K562 (cell line): ENCODE data around the gene PRKCSH. TPM values are rescaled to one million over a fixed set of nuclear protein-coding genes. Genes with fewer than 3 reads are reported as not detected.
A peak's percentile ranks its signal among the peaks of the same experiment; 100 is the strongest.

Experiments used
- ATAC-seq: fragments of 200-7000 bp; cut with Tn5 transposase; 3 replicates; pipeline ENCODE4 v1.9.1; 2020; ENCODE audit warnings: moderate library complexity
- BruUV-seq: library from RNA; stranded (reverse); fragments of 400-500 nt; replicated peaks from 2 replicates; lab custom pipeline; 2021; lab: Mats Ljungman, UMichigan
- CTCF ChIA-PET: fragments of 300-600 bp; formaldehyde crosslinking; extraction: SDS; loops from one replicate; lab custom pipeline; 2021; ENCODE audit warnings: low intra/inter-chr PET ratio; lab: Yijun Ruan, JAX
- POLR2A ChIA-PET: fragments of 300-600, 350-650 bp; sonication (Branson Sonifier 250); formaldehyde crosslinking; extraction: SDS; loops from one replicate; lab custom pipeline; 2021; ENCODE audit warnings: antibody characterized with exemption, inconsistent platforms; lab: Yijun Ruan, JAX
- DNase-seq, 4 experiments: peaks; one replicate each; pipeline versions ENCODE4 v3.0.0 to v3.0.0-alpha.2; 2011 to 2018; ENCODE audit warnings: low spot score in 3 of 4, mixed read lengths in 3 of 4; ENCODE audit errors: extremely low read depth in 1 of 4
- FAIRE-seq: peaks from 2 replicates; lab custom pipeline; 2011; peaks lifted over from hg19 to GRCh38; lab: Jason Lieb, UNC
- H2AFZ ChIP-seq: 2 replicates; pipeline ENCODE4 v1.6.0; 2011; ENCODE audit warnings: low read depth, low read length, control low read depth, inconsistent platforms
- H3K27ac ChIP-seq: fragments of 200-600 bp; 3 replicates; pipeline ENCODE4 v1.8.0; 2011; ENCODE audit warnings: low read depth, mild to moderate bottlenecking, control low read depth, inconsistent platforms, low read length, moderate library complexity, mixed read lengths; ENCODE audit errors: extremely low read depth
- H3K27me3 ChIP-seq, 2 experiments: fragments of 300-600 bp in 1 of 2; 2 replicates in 1 of 2; 3 replicates in 1 of 2; pipeline versions ENCODE4 v1.6.0 to v1.8.0; 2011; ENCODE audit warnings: inconsistent platforms in 2 of 2, low read length in 2 of 2, mild to moderate bottlenecking in 1 of 2, mixed read lengths in 1 of 2, moderate library complexity in 1 of 2; ENCODE audit not compliant: control insufficient read depth in 2 of 2, insufficient read depth in 2 of 2
- H3K36me3 ChIP-seq: fragments of 300-600 bp; 3 replicates; pipeline ENCODE4 v1.8.0; 2011; ENCODE audit warnings: mild to moderate bottlenecking, low read length, inconsistent platforms; ENCODE audit not compliant: control insufficient read depth, insufficient read depth
- H3K4me1 ChIP-seq, 2 experiments: fragments of 200-600 bp in 1 of 2; replicated peaks in 1 of 2; 2 replicates in 1 of 2; 3 replicates in 1 of 2; pipeline versions ENCODE4 v1.5.1 to v1.8.0; 2011; ENCODE audit warnings: inconsistent platforms in 2 of 2, low read length in 2 of 2, mild to moderate bottlenecking in 1 of 2, mixed read lengths in 1 of 2, moderate library complexity in 1 of 2; ENCODE audit not compliant: control insufficient read depth in 2 of 2, insufficient read depth in 2 of 2
- H3K4me2 ChIP-seq: 2 replicates; pipeline ENCODE4 v1.6.1; 2011; ENCODE audit warnings: low read length, control low read depth, inconsistent platforms, mixed read lengths; ENCODE audit not compliant: insufficient read depth
- H3K4me3 ChIP-seq: fragments of 200-600 bp; sonication (generic), shearing (Covaris generic); 2 replicates; pipeline ENCODE4 v1.5.1; 2016; ENCODE audit warnings: control low read depth, inconsistent platforms
- H3K79me2 ChIP-seq: fragments of 200-600 bp; 3 replicates; pipeline ENCODE4 v1.8.0; 2011; ENCODE audit warnings: low read length, inconsistent platforms; ENCODE audit not compliant: control insufficient read depth, insufficient read depth
- H3K9ac ChIP-seq, 2 experiments: 2 replicates each; pipeline versions ENCODE4 v1.6.0 to v1.6.1; 2011; ENCODE audit warnings: low read depth in 2 of 2, low read length in 2 of 2, control low read depth in 1 of 2, inconsistent platforms in 1 of 2, mild to moderate bottlenecking in 1 of 2, mixed read lengths in 1 of 2; ENCODE audit not compliant: insufficient read depth in 1 of 2
- H3K9me1 ChIP-seq: one replicate; pipeline ENCODE4 v1.6.0; 2011; ENCODE audit warnings: inconsistent platforms, mild to moderate bottlenecking, low read length, moderate library complexity; ENCODE audit not compliant: control insufficient read depth, insufficient read depth
- H3K9me3 ChIP-seq: replicated peaks from 2 replicates; pipeline ENCODE4 v1.5.1; 2011; ENCODE audit warnings: low read depth, low read length, inconsistent platforms; ENCODE audit not compliant: control insufficient read depth, insufficient read depth
- H4K20me1 ChIP-seq: replicated peaks from 2 replicates; pipeline ENCODE4 v1.6.1; 2011; ENCODE audit warnings: low read length, inconsistent platforms, mixed read lengths; ENCODE audit not compliant: control insufficient read depth, insufficient read depth
- CTBP1 ChIP-seq: fragments of 450-650 bp; IDR thresholded peaks from 2 replicates; pipeline ENCODE4 v1.6.1; 2016; ENCODE audit warnings: borderline replicate concordance
- HNRNPH1 ChIP-seq: fragments of 200-400 bp; formaldehyde crosslinking; optimal IDR thresholded peaks from 2 replicates; pipeline ENCODE3; 2017; ENCODE audit warnings: low read depth, mild to moderate bottlenecking, low read length, moderate library complexity
- TEAD1 ChIP-seq, 2 experiments: fragments of 450-650 bp in 1 of 2; sonication (generic) in 1 of 2; formaldehyde crosslinking; IDR thresholded peaks; 2 replicates each; pipeline versions ENCODE4 v1.4.0 to v1.8.0; 2020 to 2022; ENCODE audit warnings: mild to moderate bottlenecking in 2 of 2, missing genetic modification reagents in 1 of 2
- ZNF224 ChIP-seq: sonication (generic); formaldehyde crosslinking; IDR thresholded peaks from 2 replicates; pipeline ENCODE4 v1.8.0; 2022; ENCODE audit warnings: mild to moderate bottlenecking, missing genetic modification reagents
- WGBS: fragments of 100-300 bp; shearing (Covaris generic); methylation state at CpG from one replicate; pipeline ENCODE4 v1.1.6; 2016; ENCODE audit warnings: low coverage, mixed read lengths; ENCODE audit not compliant: insufficient coverage; ENCODE audit errors: missing lambda C conversion rate; 5-methylcytosine and 5-hydroxymethylcytosine counted together
- in situ Hi-C: fragments of 300-500 bp; cut with MboI; formaldehyde crosslinking; loops from 4 replicates; pipeline ENCODE4 v1.15.0; 2018; ENCODE audit warnings: inconsistent platforms, mixed read lengths
- intact Hi-C: fragments of 100-400 bp; cut with micrococcal nuclease; formaldehyde crosslinking; loops from 2 replicates; pipeline ENCODE4 v1.14.2; 2022
- polyA plus RNA-seq, 8 experiments: library from polyadenylated mRNA; depleted of rRNA in 4 of 8; stranded (reverse) in 5 of 8; unstranded in 3 of 8; fragments of >200 nt; fragmentation: Nextera tagmentation in 2 of 8; fragmentation: Illumina TruSeq in 1 of 8; extraction: Ambion mirVana in 2 of 8; extraction: Trizol in 1 of 8; gene quantifications; 2 replicates each; pipeline versions ENCODE4 v1.2.1 to v1.2.3, GENCODE V29; 2011 to 2014; ENCODE audit warnings: inconsistent platforms in 1 of 8, missing spikeins in 1 of 8
- total RNA-seq, 7 experiments: library from RNA; depleted of rRNA in 6 of 7; stranded (reverse); fragments of >200 nt in 6 of 7; fragmentation: Illumina TruSeq in 2 of 7; extraction: Trizol in 2 of 7; gene quantifications; 2 replicates each; pipeline versions ENCODE4 v1.2.1 to v1.2.3, GENCODE V29; 2011 to 2021; ENCODE audit warnings: low replicate concordance in 1 of 7
- TF ChIP-seq, protein P1 (sequence below): sonication (generic); formaldehyde crosslinking; IDR thresholded peaks from 2 replicates; pipeline ENCODE4 v1.8.1; 2022; ENCODE audit warnings: missing genetic modification reagents

Gene PRKCSH
- total and polyA plus RNA-seq, 9 of the 15 experiments (the other 6 are each of a cell fraction or from before 2014, with no cell fraction given): 2.3 to 297 (median 48.1) TPM

DNA sequence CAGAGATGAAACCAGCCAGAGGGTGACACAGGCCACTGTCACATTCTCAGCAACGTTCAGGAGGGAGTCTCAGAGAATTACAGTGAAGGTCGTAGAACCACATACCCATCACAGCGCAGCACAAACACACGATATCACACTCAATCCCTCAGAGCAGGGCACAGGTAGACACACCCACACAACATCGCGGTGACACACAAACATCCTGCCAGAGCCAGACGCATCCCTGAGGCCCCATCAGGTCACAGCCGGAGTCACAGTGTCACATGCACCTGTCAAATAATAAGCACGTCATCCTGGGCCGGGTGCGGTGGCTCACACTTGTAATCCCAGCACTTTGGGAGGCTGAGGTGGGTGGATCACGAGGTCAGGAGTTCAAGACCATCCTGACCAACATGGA lies 28.0 kb downstream of the PRKCSH start:
- FAIRE-seq (no peak), ATAC-seq (no peak; the same call in 2 of the 3 replicates), DNase-seq (no peak)
- Histone ChIP-seq H4K20me1 (0 out of 2 replicates have a peak, but pooled peaks cover 3% of the 10 kb centered on the region), H3K4me2 (no peak overlapping the region), H3K9me3 (no peaks in the 10 kb centered on the region), H3K27me3 (peaks cover 7 to 34% of the 10 kb centered on the region in 2 experiments), H3K4me3 (no peak overlapping the region), H3K79me2 (no peaks in the 10 kb centered on the region), H2AFZ (no peak overlapping the region), H3K36me3 (no peaks in the 10 kb centered on the region), H3K9me1 (no peaks in the 10 kb centered on the region), H3K27ac (no peak overlapping the region), H3K4me1 (peaks cover 0 to 9% of the 10 kb centered on the region in 2 experiments; a peak in 1 of 5 replicates), H3K9ac (no peak overlapping the region)
- BruUV-seq: no TSS peak
- TF ChIP-seq HNRNPH1: no peak
- TF ChIP-seq, protein P1, sequence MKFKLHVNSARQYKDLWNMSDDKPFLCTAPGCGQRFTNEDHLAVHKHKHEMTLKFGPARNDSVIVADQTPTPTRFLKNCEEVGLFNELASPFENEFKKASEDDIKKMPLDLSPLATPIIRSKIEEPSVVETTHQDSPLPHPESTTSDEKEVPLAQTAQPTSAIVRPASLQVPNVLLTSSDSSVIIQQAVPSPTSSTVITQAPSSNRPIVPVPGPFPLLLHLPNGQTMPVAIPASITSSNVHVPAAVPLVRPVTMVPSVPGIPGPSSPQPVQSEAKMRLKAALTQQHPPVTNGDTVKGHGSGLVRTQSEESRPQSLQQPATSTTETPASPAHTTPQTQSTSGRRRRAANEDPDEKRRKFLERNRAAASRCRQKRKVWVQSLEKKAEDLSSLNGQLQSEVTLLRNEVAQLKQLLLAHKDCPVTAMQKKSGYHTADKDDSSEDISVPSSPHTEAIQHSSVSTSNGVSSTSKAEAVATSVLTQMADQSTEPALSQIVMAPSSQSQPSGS (CRISPR knock-in tag): 0 out of 2 replicates have a peak, but pooled peaks have one; percentile 35
- 0 out of 2 replicates have a peak, but pooled peaks have one; percentile 25 for TF ChIP-seq CTBP1
- TF ChIP-seq TEAD1 (CRISPR knock-in tag; IDR thresholded peaks at IDR 0.05): no peak
- no peak for TF ChIP-seq ZNF224 (CRISPR knock-in tag)
- CTCF ChIA-PET: no interaction called here
- in situ Hi-C loops: no loop called here
- intact Hi-C loops: no loop called here
- POLR2A ChIA-PET: interaction anchor here (0.6 kb wide), 1 partner anchor 13 kb away, joined by 3 read pairs; no protein-coding TSS in a partner anchor
- 8% methylated on average over 12 of the region's 12 CpGs for WGBS
